Endothelial cell of umbilical vein (primary cell): Measurements from ENCODE around the gene DDX10. TPM values are rescaled to one million over a fixed set of nuclear protein-coding genes. Genes with fewer than 3 reads are reported as not detected.
A peak's percentile ranks its signal among the peaks of the same experiment; 100 is the strongest.

Experiments
- BruUV-seq: library from RNA; stranded (reverse); fragments of 400-500 nt; replicated peaks from 2 replicates; lab custom pipeline; 2021; lab: Mats Ljungman, UMichigan
- CTCF ChIA-PET: fragments of 300-600, 350-600 bp; sonication (Branson Sonifier 250); formaldehyde crosslinking; loops from one replicate; lab custom pipeline; 2021; ENCODE audit warnings: antibody characterized with exemption, inconsistent platforms; lab: Charles Lee
- POLR2A ChIA-PET: fragments of 300-600, 350-600 bp; sonication (Branson Sonifier 250); formaldehyde crosslinking; loops from one replicate; lab custom pipeline; 2021; ENCODE audit warnings: antibody characterized with exemption, inconsistent platforms; lab: Charles Lee
- DNase-seq: peaks from one replicate; pipeline ENCODE4 v3.0.0-alpha.2; 2011; ENCODE audit warnings: low read depth, low spot score
- FAIRE-seq: peaks from 2 replicates; lab custom pipeline; 2011; peaks lifted over from hg19 to GRCh38; lab: Jason Lieb, UNC
- H2AFZ ChIP-seq: 2 replicates; pipeline ENCODE4 v1.6.0; 2012; ENCODE audit warnings: low read depth, low read length, control low read depth, inconsistent platforms
- H3K27ac ChIP-seq: 2 replicates; pipeline ENCODE4 v1.5.1; 2011; ENCODE audit warnings: low read depth, mild to moderate bottlenecking, control low read depth, low read length, moderate library complexity; ENCODE audit not compliant: insufficient read depth
- H3K27me3 ChIP-seq, 2 experiments: 2 replicates each; pipeline versions ENCODE4 v1.6.0 to v1.6.1; 2011; ENCODE audit warnings: low read length in 2 of 2, mixed read lengths in 1 of 2; ENCODE audit not compliant: control insufficient read depth in 2 of 2, insufficient read depth in 2 of 2
- H3K36me3 ChIP-seq, 2 experiments: 2 replicates in 1 of 2; 3 replicates in 1 of 2; pipeline ENCODE4 v1.5.1; 2011; ENCODE audit warnings: low read length in 2 of 2, mild to moderate bottlenecking in 1 of 2, moderate library complexity in 1 of 2; ENCODE audit not compliant: control insufficient read depth in 2 of 2, insufficient read depth in 2 of 2; ENCODE audit errors: extremely low read depth in 1 of 2
- H3K4me1 ChIP-seq: 3 replicates; pipeline ENCODE4 v1.5.1; 2011; ENCODE audit warnings: mild to moderate bottlenecking, low read length; ENCODE audit not compliant: control insufficient read depth, insufficient read depth; ENCODE audit errors: extremely low read depth
- H3K4me2 ChIP-seq: 2 replicates; pipeline ENCODE4 v1.6.1; 2011; ENCODE audit warnings: low read length, control low read depth, mixed read lengths; ENCODE audit not compliant: insufficient read depth
- H3K4me3 ChIP-seq, 3 experiments: fragments of 200-600 bp in 1 of 3; sonication (generic), shearing (Covaris generic) in 1 of 3; replicated peaks in 1 of 3; 2 replicates each; pipeline ENCODE4 v1.5.1; 2011 to 2016; ENCODE audit warnings: control low read depth in 3 of 3, low read length in 3 of 3, mild to moderate bottlenecking in 2 of 3, inconsistent platforms in 1 of 3, low read depth in 1 of 3, moderate library complexity in 1 of 3; ENCODE audit not compliant: insufficient read depth in 1 of 3
- H3K79me2 ChIP-seq: 2 replicates; pipeline ENCODE4 v1.6.0; 2012; ENCODE audit warnings: low read length, inconsistent platforms; ENCODE audit not compliant: control insufficient read depth, insufficient read depth
- H3K9ac ChIP-seq: replicated peaks from 2 replicates; pipeline ENCODE3; 2011; ENCODE audit warnings: low read length, control low read depth; ENCODE audit not compliant: insufficient read depth; ENCODE audit errors: extremely low read depth
- H3K9me1 ChIP-seq: replicated peaks from 3 replicates; pipeline ENCODE4 v1.6.0; 2011; ENCODE audit warnings: mild to moderate bottlenecking, low read length; ENCODE audit not compliant: control insufficient read depth, insufficient read depth; ENCODE audit errors: extremely low read depth
- H3K9me3 ChIP-seq: replicated peaks from 2 replicates; pipeline ENCODE4 v1.5.1; 2012; ENCODE audit warnings: low read length, inconsistent platforms; ENCODE audit not compliant: control insufficient read depth, insufficient read depth
- H4K20me1 ChIP-seq: replicated peaks from 2 replicates; pipeline ENCODE3; 2011; ENCODE audit warnings: mild to moderate bottlenecking, low read length; ENCODE audit not compliant: control insufficient read depth, insufficient read depth; ENCODE audit errors: extremely low read depth
- EZH2 ChIP-seq: IDR thresholded peaks from 2 replicates; pipeline ENCODE4 v1.6.1; 2012; ENCODE audit warnings: borderline replicate concordance, low read depth, mild to moderate bottlenecking, moderate library complexity, low read length, inconsistent platforms; ENCODE audit not compliant: severe bottlenecking
- FOS ChIP-seq: IDR thresholded peaks from 2 replicates; pipeline ENCODE4 v1.6.1; 2011; ENCODE audit warnings: mild to moderate bottlenecking, low read length, moderate library complexity, borderline replicate concordance; ENCODE audit not compliant: insufficient read depth
- JUN ChIP-seq: IDR thresholded peaks from 2 replicates; pipeline ENCODE4 v1.6.1; 2011; ENCODE audit warnings: borderline replicate concordance, low read depth; ENCODE audit not compliant: insufficient read length, insufficient read depth
- MAX ChIP-seq: IDR thresholded peaks from 2 replicates; pipeline ENCODE4 v1.6.1; 2011; ENCODE audit not compliant: insufficient read depth, insufficient read length
- POLR2AphosphoS5 ChIP-seq: IDR thresholded peaks from 2 replicates; pipeline ENCODE4 v1.6.1; 2012; ENCODE audit warnings: low read depth, mild to moderate bottlenecking, control low read depth, low read length, moderate library complexity; ENCODE audit not compliant: insufficient read depth
- dilution Hi-C: fragments of 300-500 bp; cut with MboI; formaldehyde crosslinking; loops from one replicate; pipeline ENCODE4 v1.15.0; 2019; ENCODE audit warnings: low sequenced_read_pairs; ENCODE audit not compliant: extremely low pct_ligation_motif_present
- intact Hi-C: fragments of 100-400 bp; cut with micrococcal nuclease; formaldehyde crosslinking; loops from one replicate; pipeline ENCODE4 v1.10.0; 2022
- polyA plus RNA-seq, 4 experiments: library from polyadenylated mRNA; depleted of rRNA in 3 of 4; stranded (reverse) in 3 of 4; unstranded in 1 of 4; fragments of >200 nt; gene quantifications; 2 replicates each; pipeline versions ENCODE4 v1.2.1 to v1.2.3, GENCODE V29; 2011 to 2012; ENCODE audit warnings: missing spikeins in 1 of 4
- total RNA-seq: library from RNA; stranded (reverse); gene quantifications from 2 replicates; pipeline ENCODE4 v1.2.3, GENCODE V29; 2021

DDX10 gene
- total and polyA plus RNA-seq, 2 donors (not counting 3 experiments of a cell fraction or from before 2014, with no cell fraction given) = 29.8 to 35.2 TPM

GRCh38 chr11:108915666-108916065 lies 250.8 kb downstream of the DDX10 start:
- H3K4me1 ChIP-seq = peaks cover 4% of the 10 kb centered on the region

GRCh38 chr11:108916290-108916689 lies 251.4 kb downstream of the DDX10 start:
- dilution Hi-C loops = no loop called here
- ChIA-PET CTCF (interaction anchor here (0.8 to 3.3 kb wide), 5 partner anchors 11 to 60 kb away, joined by 3 to 10 read pairs (median 4); no protein-coding TSS in a partner anchor), POLR2A (no interaction called here)
- BruUV-seq = no TSS peak
- H3K4me3 ChIP-seq = no peak overlapping the region
- H3K9ac ChIP-seq = no peak overlapping the region
- intact Hi-C loops = no loop called here
- H4K20me1 ChIP-seq = no peaks in the 10 kb centered on the region
- DNase-seq (peak; percentile 46), FAIRE-seq (peak; percentile 31)
- H2AFZ ChIP-seq = no peak overlapping the region
- no peaks in the 10 kb centered on the region for H3K79me2 ChIP-seq
- TF ChIP-seq MAX (no peak), EZH2 (no peak), POLR2AphosphoS5 (no peak), FOS (peak; percentile 49), JUN (no peak)
- H3K27ac ChIP-seq = no peak overlapping the region
- H3K4me2 ChIP-seq = peak overlapping the region; percentile 26
- H3K4me1 ChIP-seq = peaks cover 4% of the 10 kb centered on the region
- H3K36me3 ChIP-seq = no peaks in the 10 kb centered on the region
- no peaks in the 10 kb centered on the region for H3K9me1 ChIP-seq
- H3K9me3 ChIP-seq = no peaks in the 10 kb centered on the region
- no peaks in the 10 kb centered on the region for H3K27me3 ChIP-seq

More at GRCh38 chr11:108915666-108916065, 250.8 kb downstream of the DDX10 start:
- no peak for FAIRE-seq
- dilution Hi-C loops = no loop called here
- POLR2A ChIA-PET = interaction anchor here (0.8 kb wide), 1 partner anchor 19 kb away, joined by 5 read pairs; no protein-coding TSS in a partner anchor
- no TSS peak for BruUV-seq
- no peak overlapping the region for H3K4me3 ChIP-seq
- no peaks in the 10 kb centered on the region for H3K27me3 ChIP-seq
- CTCF ChIA-PET = interaction anchor here (0.7 to 3.3 kb wide), 8 partner anchors 9 to 128 kb away, joined by 3 to 10 read pairs (median 4); no protein-coding TSS in a partner anchor
- no peaks in the 10 kb centered on the region for H3K9me3 ChIP-seq
- no peak overlapping the region for H3K27ac ChIP-seq
- no peaks in the 10 kb centered on the region for H3K36me3 ChIP-seq
- no peak for TF ChIP-seq POLR2AphosphoS5
- no peak overlapping the region for H2AFZ ChIP-seq
- H3K4me2 ChIP-seq = no peak overlapping the region
- DNase-seq = no peak
- H3K9me1 ChIP-seq = no peaks in the 10 kb centered on the region
- no peaks in the 10 kb centered on the region for H3K79me2 ChIP-seq
- no peak overlapping the region for H3K9ac ChIP-seq
- no peaks in the 10 kb centered on the region for H4K20me1 ChIP-seq
- intact Hi-C loops = no loop called here
